ENCODE measurements around the gene ZNF559.
"Not testable (repeated sequence)": the region's sequence is repeated elsewhere in the genome, so short reads cannot be mapped to it uniquely, and the experiment has no call there.

ZNF559 gene

GRCh38 chr19:9323919-9324583, at the start of gene ZNF559:
TSS of gene ZNF559 (plus strand) at chr19:9324179. CDS start at chr19:9338550, 14,371 bp downstream.
- TF ChIP-seq CTCF (IDR thresholded peaks at IDR 0.05; ENCODE audit: insufficient read depth, missing control alignments) = peak; percentile 23
- DNase-seq (ENCODE audit: insufficient read length, low spot score) = peak; percentile 65
- FAIRE-seq = no peak

GRCh38 chr19:9283485-9283884, 40.5 kb upstream of the ZNF559 start:
- not testable (repeated sequence) for DNase-seq (ENCODE audit: insufficient read length, low spot score); FAIRE-seq

GRCh38 chr19:9289231-9289884, 34.6 kb upstream of the ZNF559 start:
- DNase-seq (ENCODE audit: insufficient read length, low spot score) (no peak), FAIRE-seq (no peak)
- TF ChIP-seq CTCF (IDR thresholded peaks at IDR 0.05; ENCODE audit: insufficient read depth, missing control alignments) = no peak

GRCh38 chr19:9295411-9295849, 28.5 kb upstream of the ZNF559 start:
- no peak for TF ChIP-seq CTCF (IDR thresholded peaks at IDR 0.05; ENCODE audit: insufficient read depth, missing control alignments)
- FAIRE-seq (no peak), DNase-seq (ENCODE audit: insufficient read length, low spot score) (no peak)

GRCh38 chr19:9296336-9296735, 27.6 kb upstream of the ZNF559 start:
- no peak for TF ChIP-seq CTCF (IDR thresholded peaks at IDR 0.05; ENCODE audit: insufficient read depth, missing control alignments)
- DNase-seq (ENCODE audit: insufficient read length, low spot score) (no peak), FAIRE-seq (no peak)

GRCh38 chr19:9306443-9306842, 17.5 kb upstream of the ZNF559 start:
- FAIRE-seq = no peak
- no peak for TF ChIP-seq CTCF (IDR thresholded peaks at IDR 0.05; ENCODE audit: insufficient read depth, missing control alignments)

GRCh38 chr19:9308091-9308770, 15.7 kb upstream of the ZNF559 start:
- TF ChIP-seq CTCF (IDR thresholded peaks at IDR 0.05; ENCODE audit: insufficient read depth, missing control alignments) = no peak
- DNase-seq (ENCODE audit: insufficient read length, low spot score) = no peak
- FAIRE-seq = no peak

More at GRCh38 chr19:9306443-9306842, 17.5 kb upstream of the ZNF559 start:
- DNase-seq (ENCODE audit: insufficient read length, low spot score) = no peak
